Brain pericyte (primary cell): ENCODE data around the gene VSTM5.
"Not testable (repeated sequence)": the region's sequence is repeated elsewhere in the genome, so short reads cannot be mapped to it uniquely, and the experiment has no call there.

ENCODE experiments used
- DNase-seq: peaks from one replicate; pipeline ENCODE4 v3.0.0-alpha.2; 2012; ENCODE audit warnings: low read depth, low spot score

VSTM5 gene

GRCh38 chr11:93796441-93797231 is 53.8 kb downstream of the VSTM5 start:
- DNase-seq = no peak

- DNase-seq = no peak
Measured at GRCh38 chr11:93791493-93791892, 58.9 kb downstream of the VSTM5 start.

- DNase-seq = no peak
Measured at GRCh38 chr11:93784935-93785360, 65.5 kb downstream of the VSTM5 start.

- DNase-seq = peak; percentile 66
Measured at GRCh38 chr11:93784145-93784934, 66.1 kb downstream of the VSTM5 start, which contains the start of gene MED17. MED17 (plus strand) TSS chr11:93784282; CDS start chr11:93784514, 232 bp downstream.

GRCh38 chr11:93783765-93784144 is 66.7 kb downstream of the VSTM5 start:
- DNase-seq = peak; percentile 5

- no peak for DNase-seq
Measured at GRCh38 chr11:93783362-93783761, 67.1 kb downstream of the VSTM5 start.

- DNase-seq = no peak
Measured at GRCh38 chr11:93775289-93775688, 75.1 kb downstream of the VSTM5 start.

GRCh38 chr11:93774560-93774959 is 75.9 kb downstream of the VSTM5 start:
- not testable (repeated sequence) for DNase-seq

- no peak for DNase-seq
Measured at GRCh38 chr11:93773601-93774200, 76.7 kb downstream of the VSTM5 start.

GRCh38 chr11:93773045-93773477 is 77.4 kb downstream of the VSTM5 start:
- DNase-seq = no peak

- DNase-seq = no peak
Measured at GRCh38 chr11:93772123-93772522, 78.3 kb downstream of the VSTM5 start.

GRCh38 chr11:93770160-93770559 is 80.3 kb downstream of the VSTM5 start:
- DNase-seq = no peak
